GM21723 (cell line): ENCODE data around the gene CXCL17.

ENCODE experiments used
- ATAC-seq: cut with Tn5 transposase; IDR thresholded peaks from one replicate; pipeline ENCODE4 v1.9.1; 2021; ENCODE audit warnings: mild to moderate bottlenecking, moderate library complexity; ENCODE audit not compliant: unreplicated experiment

Gene CXCL17

DNA sequence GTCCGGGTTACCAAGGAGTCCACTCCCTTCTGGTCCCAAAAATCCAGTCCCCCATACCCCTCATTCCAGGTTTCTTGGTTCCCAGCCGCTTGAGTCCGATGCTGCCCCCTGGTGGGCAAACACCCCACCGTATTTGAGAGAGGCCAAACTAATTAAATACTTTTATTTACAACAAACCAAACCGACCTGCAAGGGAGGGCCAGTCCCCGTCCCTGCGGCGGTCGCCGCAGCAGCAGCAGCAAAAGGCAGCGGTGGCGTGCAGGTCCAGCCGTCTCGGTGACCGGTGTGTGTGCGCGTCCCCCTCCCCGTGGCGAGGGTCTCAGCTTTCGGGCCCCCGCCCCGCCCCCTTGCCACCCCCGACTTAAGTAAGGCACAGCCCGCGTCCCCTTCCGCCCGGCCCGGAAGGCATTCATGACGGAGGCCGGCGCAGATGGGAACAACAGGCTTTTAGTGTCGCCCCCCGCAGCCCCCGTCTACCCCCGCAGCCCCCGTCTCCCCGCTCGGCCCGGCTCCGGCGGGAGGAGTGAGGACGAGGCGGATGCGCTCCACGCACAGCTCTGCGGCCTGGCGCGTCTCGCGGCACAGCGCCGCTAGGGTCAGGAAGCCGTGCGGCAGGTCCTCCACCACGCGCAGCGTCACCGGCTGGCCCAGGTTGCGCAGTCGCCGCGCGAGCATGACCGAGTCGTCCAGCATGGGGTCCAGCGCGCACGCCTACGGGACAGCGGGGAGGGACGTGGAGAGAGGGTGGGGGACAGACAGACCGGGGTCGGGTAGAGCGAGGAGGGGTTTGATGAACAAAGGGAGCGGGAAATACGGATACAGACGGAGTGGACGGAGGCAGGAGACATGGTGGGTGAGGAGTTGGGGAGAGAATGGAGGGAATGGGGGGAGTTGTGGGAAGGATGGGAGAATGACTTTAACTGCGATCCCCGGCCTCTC is 41.1 kb downstream of the CXCL17 start:
- ATAC-seq: no peak

DNA sequence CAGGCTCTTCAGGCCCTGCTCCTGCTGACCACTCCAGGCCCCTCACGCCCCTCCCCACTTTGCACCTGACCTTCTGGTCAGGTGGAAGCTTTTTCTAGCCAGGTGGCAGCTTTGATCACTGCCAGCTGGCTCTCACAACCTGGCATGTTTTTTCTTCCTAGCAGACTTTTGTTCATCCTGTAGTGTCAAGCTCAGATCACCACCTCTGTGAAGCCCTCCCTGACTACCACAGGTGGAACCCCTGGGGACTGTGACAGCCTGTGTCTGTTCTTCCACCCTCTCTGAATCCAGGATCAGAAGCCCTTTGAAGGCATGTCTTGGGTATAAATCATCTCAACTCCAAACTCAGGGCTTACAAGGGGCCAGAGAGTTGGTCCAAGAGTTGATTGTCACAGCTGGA is 42.3 kb downstream of the CXCL17 start:
- ATAC-seq: no peak

DNA sequence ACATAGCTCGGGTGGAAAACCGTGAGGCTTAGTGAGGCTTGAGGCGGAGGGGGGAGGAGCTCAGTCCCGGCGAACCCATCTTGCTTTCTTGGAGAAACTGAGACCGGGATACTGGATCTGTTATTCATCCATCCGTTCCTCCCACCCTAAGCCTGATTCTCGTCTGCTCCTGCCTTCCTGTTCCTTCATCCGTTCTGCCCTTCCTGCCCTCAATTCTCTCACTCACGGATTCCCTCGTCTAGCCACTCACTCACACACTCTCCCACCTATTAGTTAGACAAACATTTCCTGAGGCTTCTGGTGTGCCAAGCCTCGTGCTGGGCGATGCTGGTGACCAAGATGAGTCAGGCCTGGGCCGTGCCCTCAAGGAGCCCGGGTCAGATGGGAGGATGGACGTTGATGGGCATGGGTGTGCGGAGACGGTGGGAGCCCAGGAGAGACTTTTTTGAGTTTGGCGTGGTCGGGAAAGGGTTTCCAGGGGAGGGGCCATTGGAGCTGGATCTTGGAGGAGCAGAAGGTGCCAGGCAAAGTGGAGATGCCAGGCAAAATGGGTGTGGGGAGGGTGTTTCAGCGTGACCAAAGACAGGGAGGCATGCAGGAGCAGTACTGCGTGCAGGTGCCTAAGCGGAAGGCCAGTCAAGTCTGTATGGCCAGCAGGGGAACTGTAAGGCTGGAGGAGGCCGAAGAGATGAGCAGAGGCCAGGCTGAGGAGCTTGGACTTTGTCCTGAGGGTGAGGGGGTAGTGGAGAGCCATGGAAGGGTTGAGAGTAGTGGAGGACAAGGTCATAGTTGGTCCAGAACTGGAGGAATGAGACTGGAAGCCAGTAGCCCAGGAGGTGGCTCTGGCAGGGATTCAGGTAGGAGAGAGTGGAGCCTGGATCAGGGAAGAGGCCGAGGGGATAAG is 45.2 kb downstream of the CXCL17 start:
- no peak for ATAC-seq

DNA sequence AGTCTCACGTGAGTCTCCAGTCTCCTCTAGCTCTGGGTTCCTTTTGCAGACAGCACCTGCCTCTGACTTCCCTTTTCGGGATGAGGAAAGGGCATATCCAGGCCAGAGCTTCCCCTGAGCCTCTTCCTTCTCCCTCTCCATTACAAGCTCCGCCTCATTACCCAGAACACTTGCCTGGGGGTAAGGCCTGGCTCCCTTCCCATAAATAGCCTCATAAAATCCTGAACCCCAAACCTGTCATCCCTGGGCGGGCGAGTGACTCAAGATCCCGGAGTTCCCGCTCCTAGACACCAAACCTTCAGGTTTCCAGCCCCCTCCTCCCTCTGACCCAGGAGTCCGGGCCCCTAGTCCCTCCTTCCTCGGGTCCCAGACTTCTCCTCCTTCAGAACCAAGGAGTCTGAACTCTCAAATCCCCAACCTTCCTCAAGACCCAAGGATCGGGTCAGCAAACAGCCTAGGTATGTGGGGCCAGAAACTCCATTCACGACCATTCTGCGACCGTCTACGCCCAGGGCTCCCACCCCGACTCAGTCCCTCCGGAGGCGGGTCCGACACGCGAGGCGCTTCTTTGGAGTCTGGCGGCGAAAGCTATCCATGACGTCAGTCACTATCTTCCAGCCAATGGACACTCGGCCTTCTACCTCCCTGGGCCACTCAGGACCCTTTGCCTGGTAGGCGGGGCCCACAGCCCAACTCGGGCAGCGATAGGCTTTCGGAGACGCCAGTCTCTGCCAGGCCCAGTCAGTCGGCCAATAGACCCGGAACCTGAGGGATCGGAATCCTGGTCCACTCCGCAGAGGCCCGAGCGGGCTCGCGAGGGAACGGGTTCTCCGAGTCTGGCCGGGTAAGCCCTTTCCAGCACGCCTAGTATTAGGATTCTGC is 46.1 kb downstream of the CXCL17 start:
- ATAC-seq: peak; percentile 90

DNA sequence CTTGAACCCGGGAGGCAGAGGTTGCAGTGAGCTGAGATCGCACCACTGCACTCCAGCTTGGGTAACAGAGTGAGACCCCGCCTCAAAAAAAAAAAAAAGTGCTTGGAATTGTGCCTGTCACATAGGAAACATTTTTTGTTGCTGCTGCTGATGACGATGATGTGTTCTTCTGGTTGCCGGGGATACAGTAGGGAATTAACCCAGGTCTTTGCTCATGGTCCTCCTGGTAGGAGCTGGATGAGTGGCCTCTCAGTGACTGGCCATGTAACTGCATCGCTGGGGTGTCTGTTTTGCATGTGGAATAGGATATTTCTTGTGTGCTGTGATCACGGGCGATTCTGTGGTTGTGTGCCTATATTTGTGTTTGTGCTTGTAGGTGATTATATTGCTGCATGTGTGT is 48.0 kb downstream of the CXCL17 start:
- ATAC-seq: no peak

DNA sequence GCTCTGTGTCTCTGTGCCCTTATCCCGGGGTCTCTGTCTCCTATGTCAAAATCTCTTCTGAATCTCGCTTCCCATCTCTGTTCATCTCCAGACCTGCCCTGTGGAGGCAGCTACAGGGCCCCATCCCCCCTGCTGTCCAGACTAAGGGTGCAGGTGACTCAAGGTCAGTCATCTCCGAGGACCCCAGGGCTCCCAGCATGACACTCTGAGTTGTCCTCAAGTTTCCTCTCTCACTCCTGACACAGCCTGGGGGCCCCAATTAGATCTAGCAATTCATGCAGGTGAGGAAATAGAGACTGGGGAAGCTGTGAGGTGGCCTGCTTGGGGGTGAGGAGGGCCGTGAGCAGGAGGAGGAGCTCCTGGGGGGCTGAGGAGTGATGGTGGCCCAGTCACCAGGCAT is 50.6 kb downstream of the CXCL17 start:
- no peak for ATAC-seq

DNA sequence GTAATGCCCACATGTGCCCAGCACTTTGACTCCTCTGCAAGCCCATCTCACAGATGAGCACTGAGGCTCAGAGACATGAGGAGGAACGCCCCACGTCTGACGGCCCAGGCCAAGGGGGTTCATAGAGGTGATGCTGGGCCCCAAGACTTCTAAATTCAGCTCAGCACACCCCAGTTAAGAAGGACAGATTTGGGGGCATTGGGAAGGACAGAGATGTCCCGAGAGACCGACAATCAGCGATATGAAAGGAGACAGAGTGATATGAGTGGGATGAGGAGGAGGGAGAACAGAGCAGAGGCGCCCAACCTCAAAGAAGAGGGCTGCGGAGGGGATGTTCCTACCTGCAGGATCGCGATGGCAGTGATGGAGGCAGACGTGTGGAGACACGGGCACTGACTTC is 52.8 kb downstream of the CXCL17 start, which contains the start of gene CNFN:
Gene CNFN (minus strand): TSS at position 399 of the 400 bp plus-strand sequence. CDS start 1,260 bp downstream, outside the sequence.
- no peak for ATAC-seq

DNA sequence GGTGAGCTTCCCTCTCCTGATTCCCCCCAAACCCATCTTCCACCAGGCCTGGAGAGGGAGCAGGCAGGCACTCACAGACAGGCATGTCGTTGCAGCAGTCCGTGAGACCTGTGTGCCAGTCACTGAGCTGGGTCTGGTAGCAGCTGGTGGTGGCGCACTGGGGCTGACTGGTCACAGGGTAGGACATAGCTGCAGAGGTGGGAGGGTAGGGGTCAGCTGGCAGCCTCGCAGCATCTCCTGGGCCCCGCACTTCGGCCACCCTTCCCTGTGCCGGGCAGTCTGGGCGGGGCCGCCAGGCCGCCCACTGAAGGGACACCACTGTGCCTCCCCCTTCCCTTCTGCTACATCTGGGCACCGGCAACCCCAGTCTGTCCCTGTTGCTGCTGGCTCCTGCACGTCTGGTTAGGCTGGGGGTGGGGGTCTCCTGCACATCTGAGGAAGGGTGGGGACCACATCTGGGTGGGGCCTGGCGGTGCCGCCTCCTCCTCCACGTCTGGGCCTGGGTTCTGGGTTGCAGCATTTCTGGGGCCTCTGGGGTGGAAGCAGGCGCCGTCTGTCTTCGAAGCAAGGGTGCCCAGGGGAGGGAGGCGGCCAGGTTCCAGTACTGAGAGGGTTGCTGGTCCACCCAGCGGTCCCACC is 53.8 kb downstream of the CXCL17 start:
- no peak for ATAC-seq

DNA sequence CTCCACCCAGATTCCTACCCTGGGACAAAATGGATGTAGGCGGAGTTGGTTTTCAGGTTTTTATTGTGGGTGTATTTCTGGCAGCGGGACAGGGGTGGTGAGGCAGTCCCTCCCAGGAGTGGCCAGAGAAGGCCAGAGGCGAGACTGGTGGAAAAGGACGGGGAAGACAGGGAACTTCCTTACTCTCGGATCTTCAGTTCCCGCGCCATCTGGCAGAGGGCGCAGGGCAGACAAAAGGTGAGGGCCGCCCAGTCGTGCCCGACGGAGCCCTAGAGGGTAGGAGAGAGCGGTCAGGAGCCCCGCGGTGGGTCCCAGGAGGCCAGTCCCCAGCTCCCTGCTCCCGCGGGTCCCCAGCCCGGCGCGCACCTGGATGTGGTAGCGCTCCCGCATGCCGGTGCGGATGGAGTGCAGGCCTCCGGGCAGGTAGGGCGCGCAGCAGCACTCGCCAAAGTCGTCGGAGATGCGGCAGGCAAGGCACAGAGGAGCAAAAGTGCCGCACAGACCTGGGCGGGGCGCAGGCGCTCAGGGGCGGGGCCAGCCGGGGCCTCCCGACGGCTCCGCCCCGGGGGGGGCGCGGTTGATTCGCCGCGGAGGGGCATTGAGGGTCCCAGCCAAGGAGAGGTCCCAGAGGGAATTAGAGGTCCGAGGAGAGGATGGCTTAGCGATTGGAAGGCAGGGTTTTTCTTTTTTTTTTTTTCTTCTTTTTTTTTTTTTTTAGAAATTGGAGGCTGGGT is 55.6 kb downstream of the CXCL17 start:
- no peak for ATAC-seq

DNA sequence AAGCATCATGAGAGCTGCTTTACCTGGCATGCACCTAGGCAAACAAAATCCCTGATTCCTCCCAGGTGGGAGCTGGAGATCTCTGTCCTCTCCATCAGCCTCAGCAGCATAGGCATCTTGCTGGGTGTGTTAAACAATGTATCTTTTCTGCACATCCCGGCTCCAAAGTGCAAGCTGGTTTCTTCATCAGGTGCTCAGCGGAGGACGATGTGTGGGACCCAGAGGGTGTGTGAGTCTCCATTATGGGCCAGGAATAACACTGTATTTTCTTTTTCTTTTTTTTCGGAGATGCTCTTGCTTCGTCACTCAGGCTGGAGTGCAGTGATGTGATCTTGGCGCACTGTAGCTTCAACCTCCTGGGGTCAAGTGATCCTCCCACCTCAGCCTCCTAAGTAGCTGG is 62.6 kb downstream of the CXCL17 start:
- ATAC-seq: no peak
